GM15510 (cell line): ENCODE results near the gene SHISA9.

Experiments used
- POLR2A ChIP-seq: IDR thresholded peaks from 3 replicates; pipeline ENCODE4 v1.6.1; 2011; ENCODE audit warnings: borderline replicate concordance; ENCODE audit not compliant: insufficient read length; ENCODE audit errors: extremely low read depth

Gene SHISA9

DNA sequence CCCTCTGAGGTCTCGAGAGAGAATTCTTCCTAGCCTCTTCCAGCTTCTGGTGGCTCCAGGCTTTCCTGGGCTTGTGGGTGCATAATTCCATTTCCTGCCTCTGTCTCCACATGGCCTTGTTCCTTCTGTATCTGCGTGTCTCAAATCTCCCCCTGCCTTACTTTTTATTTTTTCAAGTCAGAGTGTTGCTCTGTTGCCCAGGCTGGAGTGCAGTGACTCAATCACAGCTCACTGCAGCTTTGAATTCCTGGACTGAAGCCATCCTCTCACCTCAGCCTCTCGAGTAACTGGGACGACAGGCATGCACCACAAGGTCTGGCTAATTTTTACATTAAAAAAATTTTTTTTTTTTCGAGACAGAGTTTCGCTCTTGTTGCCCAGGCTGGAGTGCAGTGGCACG lies 120.6 kb downstream of the SHISA9 start:
- TF ChIP-seq POLR2A: no peak

DNA sequence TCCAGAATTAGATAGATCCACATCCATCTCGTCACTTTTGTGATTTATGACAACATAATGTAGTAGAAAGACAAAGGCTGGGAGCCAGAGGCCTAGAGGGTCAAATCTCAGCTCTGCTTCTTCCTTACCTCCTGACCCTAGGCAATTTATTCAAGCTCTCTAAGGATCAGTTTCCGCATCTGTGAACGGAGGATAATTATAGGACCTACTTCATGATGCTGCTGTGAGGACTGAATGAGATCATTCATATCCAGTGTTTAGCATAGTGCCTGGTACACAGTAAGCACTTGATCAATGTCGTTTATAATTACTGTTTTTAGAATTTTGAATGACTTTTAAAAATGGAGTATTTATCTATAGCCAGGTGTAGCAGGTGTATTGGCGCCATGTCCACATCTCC lies 128.4 kb downstream of the SHISA9 start:
- TF ChIP-seq POLR2A: no peak

DNA sequence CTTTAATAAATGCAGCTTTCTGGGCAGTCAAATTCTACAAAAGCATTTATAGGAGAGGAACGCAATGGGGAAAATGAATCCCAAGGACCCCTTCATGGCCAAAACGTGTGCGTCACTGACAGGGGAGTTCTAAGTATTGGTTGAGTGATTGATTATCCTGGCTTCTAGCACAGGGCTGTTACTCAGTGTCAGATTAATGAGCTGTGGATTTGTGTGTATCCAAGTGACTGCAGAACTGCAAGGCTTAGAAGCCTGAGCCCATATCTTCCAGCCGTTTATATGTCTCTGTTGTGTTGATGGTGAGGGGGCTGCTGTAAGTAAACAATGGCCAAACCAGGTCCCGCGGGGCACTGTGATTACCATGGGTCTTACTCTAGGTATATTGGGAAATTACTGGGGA lies 129.4 kb downstream of the SHISA9 start:
- no peak for TF ChIP-seq POLR2A

DNA sequence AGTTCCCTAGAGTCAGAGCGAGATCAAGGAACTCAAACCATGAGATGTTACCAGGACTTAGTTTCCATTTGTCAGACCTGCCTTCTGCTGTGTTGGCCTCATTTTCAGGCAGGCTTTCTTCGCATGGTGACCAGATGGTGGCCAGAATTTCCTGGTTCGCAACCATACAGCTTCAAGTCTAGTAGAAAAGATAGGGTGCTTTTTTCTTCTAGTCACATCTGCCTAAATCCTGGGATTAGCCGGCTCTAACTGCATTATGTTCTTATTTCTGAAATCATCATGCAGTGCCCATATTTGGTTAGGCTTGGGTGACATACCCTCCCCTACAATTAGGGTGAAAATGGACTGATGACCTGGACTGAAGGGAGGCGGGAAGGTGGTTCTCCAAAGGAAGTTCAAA lies 131.5 kb downstream of the SHISA9 start:
- TF ChIP-seq POLR2A: no peak

DNA sequence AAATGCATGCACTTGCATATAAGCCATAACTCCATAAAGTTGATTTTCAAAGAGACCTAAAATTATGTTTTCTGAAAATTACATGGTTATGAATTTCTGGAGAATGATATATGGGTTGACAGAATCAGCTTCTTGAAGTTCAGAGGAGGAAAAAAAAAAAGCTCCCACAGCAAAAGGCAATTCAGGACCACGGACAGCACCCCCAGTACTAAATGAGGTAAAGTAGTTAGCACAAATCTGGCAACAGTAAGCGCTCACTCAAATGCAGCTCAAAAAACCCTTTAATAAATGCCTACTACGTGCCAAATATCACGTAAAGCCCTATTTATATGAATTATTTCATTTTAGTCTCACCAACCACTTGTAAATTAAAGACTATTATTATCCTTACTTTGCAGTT lies 135.2 kb downstream of the SHISA9 start:
- TF ChIP-seq POLR2A: no peak

DNA sequence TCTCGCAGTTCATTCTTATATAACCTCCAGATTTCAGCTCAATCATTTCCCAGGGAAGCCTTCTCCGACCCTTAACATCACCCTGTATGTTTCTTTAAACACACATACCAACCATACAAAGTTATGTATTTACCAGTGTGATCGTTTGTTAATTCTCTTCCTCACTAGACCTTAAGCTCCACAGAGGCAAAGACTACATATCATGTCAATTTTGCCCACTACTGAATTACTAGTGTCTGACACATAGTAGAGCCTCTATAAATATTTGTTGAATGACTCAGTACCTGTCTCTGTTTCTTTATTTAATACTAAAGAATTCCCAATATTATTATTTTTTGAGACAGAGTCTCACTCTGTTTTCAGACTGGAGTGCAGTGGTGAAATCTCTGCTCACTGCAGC lies 137.2 kb downstream of the SHISA9 start:
- no peak for TF ChIP-seq POLR2A

DNA sequence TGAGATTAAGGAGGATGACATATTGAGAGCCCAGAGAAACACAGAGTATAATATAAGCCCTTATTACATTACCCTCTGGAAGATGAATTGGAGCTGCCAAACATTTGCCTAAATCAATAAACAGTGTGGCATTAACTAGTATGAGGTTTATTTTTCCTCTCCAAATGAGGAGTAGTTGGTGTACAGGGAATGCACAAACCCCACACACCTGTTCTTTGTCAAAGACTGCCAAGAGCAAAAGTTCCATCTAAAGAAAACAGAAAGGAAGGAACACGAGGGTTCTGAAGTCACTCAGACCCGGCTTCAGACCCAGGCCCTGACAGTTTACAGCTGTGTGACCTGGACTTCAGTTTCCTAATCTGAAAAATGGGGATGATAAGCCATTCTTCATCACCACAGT lies 138.1 kb downstream of the SHISA9 start:
- TF ChIP-seq POLR2A: no peak

DNA sequence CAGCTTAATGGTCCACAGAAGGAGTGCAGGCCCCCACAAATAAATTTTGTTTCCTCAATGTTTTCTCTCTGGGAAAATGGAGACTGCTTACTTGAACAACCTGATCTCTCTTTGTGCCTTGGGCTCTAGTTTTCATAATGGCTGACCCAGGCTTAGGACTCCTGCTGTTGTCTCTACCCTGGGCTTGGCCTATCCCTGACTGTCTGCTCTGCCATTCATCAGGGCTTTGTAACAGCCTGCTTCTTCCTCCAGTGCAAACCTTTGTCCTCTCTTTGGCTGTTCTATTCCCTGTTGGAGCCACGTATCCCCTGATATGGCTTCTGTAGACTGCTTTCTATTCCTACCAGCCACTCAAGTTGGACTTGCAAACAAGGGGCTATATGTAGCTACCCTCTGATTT lies 139.8 kb downstream of the SHISA9 start:
- no peak for TF ChIP-seq POLR2A

DNA sequence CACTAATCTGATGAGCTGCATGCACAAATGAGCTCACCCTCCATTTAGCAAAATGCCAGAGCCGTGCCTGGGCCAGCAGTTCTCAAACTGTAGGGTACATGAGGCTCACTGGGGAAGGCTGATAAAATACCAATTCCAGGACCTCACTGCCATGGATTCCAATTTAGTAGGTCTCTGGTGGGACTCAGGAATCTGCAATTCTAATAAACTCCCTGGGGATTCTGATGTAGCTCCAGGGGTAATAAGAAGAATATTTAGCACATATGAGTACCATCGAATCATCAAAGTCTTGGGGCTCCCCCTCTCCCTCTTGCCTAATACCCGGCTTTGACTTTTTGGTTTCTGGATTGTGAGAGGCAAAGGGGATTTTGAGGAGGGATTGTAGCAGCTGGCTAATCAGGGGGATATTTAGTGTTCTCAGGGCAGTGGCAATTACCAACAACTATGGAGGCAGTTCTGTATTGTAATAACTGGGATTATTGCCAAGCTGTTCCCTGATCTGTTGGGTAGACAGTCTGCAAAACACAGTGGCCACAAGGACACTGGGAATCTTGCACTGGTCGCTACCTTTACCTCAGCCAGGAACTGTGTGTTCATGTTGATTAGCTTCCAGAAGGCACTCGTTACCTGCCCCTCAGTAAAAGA lies 140.4 kb downstream of the SHISA9 start:
- TF ChIP-seq POLR2A: no peak

DNA sequence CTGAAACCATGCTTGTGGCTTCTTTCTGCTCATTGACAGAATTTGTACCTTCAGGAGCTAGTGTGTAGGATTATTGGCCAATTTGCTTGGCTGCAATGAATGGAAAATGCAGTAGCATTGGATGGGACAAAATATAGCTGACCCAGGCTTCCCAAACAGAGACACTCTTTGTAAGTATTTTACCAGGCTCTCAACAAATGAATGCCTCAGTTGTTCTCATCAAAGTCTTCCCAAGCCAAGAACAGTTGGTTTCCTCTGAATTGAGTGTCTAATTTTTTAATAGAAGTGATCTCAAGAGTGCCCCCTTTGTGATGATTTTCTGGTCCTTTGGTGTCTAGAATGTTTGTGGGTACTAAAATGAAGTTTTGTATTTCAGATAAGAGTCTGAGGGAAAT lies 140.9 kb downstream of the SHISA9 start:
- no peak for TF ChIP-seq POLR2A

DNA sequence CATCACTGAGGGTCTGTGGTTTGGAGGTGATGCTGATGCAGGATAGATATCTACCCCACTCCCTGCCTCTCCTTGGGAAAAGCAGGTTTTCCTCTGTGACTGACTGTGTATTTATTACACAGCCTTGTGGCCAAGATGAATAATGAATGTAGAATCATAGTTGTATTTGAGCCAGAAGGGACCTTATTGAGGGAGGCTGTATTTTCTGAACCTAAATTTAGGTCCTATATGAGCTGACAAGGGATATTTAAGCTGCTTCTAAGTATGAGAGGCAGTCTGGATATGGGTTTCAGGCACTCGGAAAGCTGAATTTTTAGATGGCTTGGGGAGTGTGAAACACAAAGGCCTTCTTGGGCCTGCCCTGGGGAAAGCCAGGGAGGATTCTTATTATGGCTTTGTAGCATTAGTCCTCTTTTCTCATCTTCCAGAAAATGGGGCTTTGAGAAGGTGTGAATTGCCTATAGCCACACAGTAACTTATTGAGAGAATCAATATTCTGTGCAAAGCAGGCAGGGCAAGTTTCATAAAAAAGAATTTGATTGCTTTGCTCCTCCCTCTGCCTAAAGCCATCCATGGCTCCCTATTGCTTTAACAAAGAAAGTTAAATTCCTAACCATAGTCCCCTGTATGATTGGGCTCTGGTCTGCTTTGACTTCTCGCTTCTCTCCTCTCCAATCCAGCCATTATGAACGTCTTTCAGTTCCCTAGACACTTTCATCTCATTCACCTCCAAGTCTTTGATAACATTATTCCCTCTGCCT lies 144.8 kb downstream of the SHISA9 start:
- no peak for TF ChIP-seq POLR2A

DNA sequence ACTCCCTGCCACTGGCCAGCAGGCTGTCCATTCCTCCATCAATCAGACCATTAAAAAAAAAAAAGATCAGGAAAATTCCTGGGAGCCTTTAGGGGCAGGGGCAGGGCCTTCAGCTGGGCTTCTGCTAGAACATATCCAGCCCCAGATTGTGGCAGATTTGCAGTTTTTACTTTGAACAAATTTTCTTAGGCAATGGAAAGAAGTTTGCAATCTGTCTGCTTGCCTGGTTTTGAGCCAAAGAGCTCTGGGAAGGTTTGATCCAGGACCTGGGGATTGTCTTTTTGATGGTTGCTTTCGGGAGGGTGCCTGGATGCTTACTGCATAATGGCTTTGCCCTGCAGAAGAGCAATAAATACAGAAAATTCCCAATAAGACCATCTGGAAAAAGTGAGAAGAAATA lies 145.9 kb downstream of the SHISA9 start:
- no peak for TF ChIP-seq POLR2A

DNA sequence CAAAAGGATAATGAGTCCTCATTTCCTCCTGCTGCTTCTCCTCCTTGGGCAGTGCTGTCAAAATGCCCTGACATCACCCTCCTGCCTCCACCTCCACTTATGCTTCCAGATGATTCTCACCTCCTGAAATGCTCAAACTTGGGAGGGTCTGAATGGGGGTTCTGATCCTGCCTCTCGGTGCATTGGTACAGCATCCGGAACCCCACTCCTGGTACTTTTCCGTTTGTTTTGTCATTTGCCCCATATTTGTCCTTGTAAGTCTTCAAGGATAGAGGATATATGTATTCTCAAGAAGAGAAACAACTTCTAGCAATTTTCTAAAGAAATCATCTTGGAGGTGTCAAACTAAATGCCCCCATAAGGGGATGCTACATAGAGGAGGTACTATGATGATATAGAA lies 148.3 kb downstream of the SHISA9 start:
- TF ChIP-seq POLR2A: no peak

DNA sequence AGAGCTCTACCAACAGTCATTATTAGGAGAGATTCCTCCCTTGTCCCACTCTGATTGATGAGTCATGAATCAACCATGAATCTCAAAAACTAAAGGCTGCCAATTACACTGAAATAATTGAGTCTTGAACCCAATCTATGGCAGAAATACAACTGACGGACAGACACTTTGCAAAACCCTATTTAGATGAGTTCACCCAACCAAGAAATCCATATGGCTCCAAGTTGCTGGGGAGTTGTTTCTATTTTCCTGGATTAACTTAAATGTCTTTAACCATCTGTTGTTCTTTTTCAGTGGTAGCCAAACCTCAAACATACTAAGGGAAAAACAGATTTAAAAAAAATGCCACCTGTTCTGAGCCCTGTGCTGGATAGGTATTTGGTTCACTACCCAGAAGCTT lies 151.0 kb downstream of the SHISA9 start:
- TF ChIP-seq POLR2A: no peak

DNA sequence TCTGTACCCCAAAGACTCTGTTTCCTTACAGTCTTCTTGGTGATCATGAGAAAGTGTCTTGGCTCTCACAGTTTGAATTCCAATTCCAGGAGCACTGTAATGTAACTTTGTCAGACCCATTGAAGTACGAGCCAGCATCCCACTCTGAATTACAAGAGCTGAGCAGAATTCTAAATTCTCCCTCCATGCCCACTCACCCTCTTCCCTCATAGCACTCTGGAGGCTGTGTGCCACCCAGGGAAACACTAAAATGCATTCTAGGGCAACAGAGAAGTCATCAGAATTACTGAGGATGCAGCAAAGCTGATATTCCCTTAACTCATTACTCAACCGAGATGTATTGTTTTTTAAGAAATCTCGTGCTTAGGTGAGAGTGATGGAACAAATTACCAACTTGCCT lies 154.1 kb downstream of the SHISA9 start:
- TF ChIP-seq POLR2A: no peak

DNA sequence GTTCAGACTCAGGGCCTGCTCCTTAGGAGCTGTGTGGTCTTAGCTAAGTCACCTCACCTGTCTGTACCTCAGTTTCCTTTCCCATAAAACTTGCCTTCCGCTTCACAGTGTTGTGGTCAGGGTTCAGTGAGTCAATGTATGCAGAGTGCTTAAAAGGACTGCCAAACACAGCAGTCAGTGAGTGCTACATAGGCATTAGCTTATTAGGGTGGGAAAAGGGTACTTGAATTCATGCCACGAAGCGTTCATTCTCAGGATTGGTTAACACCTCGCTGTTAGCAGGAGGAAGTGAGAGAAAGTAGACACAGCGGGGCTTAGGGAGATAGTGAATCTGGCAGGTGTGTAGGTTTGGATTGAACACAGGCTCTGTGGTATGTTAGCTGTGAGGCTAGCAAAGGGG lies 155.2 kb downstream of the SHISA9 start:
- no peak for TF ChIP-seq POLR2A
